Measurements from ENCODE around the gene CDH26.

CDH26 gene

GRCh38 chr20:60006261-60006660, 48.0 kb downstream of the CDH26 start:
- TF ChIP-seq CTCF (IDR thresholded peaks at IDR 0.05; ENCODE audit: low read depth, low read length) = no peak
- DNase-seq (ENCODE audit: extremely low read depth, low read depth) = no peak

- TF ChIP-seq CTCF (IDR thresholded peaks at IDR 0.05; ENCODE audit: low read depth, low read length) = no peak
- no peak for DNase-seq (ENCODE audit: extremely low read depth, low read depth)
Observed at GRCh38 chr20:60007464-60007863, 49.2 kb downstream of the CDH26 start.

GRCh38 chr20:60008130-60008808, 50.0 kb downstream of the CDH26 start:
- no peak for DNase-seq (ENCODE audit: extremely low read depth, low read depth)

GRCh38 chr20:60009318-60009717, 51.1 kb downstream of the CDH26 start:
- TF ChIP-seq CTCF (IDR thresholded peaks at IDR 0.05; ENCODE audit: low read depth, low read length) = no peak
- DNase-seq (ENCODE audit: extremely low read depth, low read depth) = no peak

More at GRCh38 chr20:60008130-60008808, 50.0 kb downstream of the CDH26 start:
- TF ChIP-seq CTCF (IDR thresholded peaks at IDR 0.05; ENCODE audit: low read depth, low read length) = no peak

GRCh38 chr20:60009826-60010616, 51.8 kb downstream of the CDH26 start:
- TF ChIP-seq CTCF (IDR thresholded peaks at IDR 0.05; ENCODE audit: low read depth, low read length) = no peak
- DNase-seq (ENCODE audit: extremely low read depth, low read depth) = no peak

GRCh38 chr20:60010689-60011458, 52.7 kb downstream of the CDH26 start:
- TF ChIP-seq CTCF (IDR thresholded peaks at IDR 0.05; ENCODE audit: low read depth, low read length) = no peak
- DNase-seq (ENCODE audit: extremely low read depth, low read depth) = no peak
